ENCODE data around the gene FAM210A. TPM values are rescaled to one million over a fixed set of nuclear protein-coding genes. Genes with fewer than 3 reads are reported as not detected.
A peak's percentile ranks its signal among the peaks of the same experiment; 100 is the strongest.

Gene FAM210A
- total and polyA plus RNA-seq, 2 donors (not counting 1 experiment from before 2014, with no cell fraction given): 4.2 to 11.4 TPM

DNA sequence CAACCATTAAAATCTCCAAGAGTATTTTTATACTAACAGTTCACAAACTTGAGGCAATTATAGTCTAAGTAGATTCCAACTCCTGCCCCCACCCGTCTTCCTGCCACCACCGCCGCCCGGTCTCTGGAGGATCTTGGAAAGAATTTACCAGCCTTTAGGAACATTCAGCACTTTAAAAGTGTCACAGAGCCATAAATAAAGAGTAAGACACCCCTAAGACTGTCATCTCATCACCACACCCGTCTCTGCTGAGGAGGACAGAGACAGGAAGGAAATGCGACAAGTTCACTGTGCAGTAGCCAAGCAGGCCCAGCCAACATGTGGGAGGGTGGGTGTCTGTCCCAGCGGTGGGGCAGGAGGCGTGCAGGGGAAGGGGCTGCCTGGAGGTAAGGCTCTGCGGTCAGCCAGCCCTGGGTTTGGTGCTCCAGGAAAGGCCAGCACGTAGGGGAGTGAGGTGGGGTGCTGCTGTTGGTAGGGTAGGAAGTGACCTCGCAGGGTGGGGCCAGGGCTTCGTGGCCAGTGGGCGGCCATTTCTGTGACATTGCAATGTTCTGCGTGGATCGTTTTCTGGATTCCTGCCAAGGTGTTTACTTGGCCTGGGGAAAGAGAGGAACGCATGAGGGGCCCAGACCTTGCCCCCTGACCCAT lies 111.6 kb downstream of the FAM210A start:
- H4K20me1 ChIP-seq (ENCODE audit: control insufficient read depth, insufficient read depth, low read length, poor library complexity, severe bottlenecking): no peaks in the 10 kb centered on the region
- H3K27me3 Mint-ChIP-seq: no peaks in the 10 kb centered on the region
- H3K9ac ChIP-seq (ENCODE audit: low read length): peak overlapping the region; percentile 81
- no peaks in the 10 kb centered on the region for H3K27me3 ChIP-seq (replicated peaks in 1 of 4; ENCODE audit: control extremely low read depth in 1 of 4, control insufficient read depth in 3 of 4, insufficient read depth in 4 of 4, low read length in 3 of 4)
- H3K4me3 ChIP-seq (ENCODE audit: control extremely low read depth in 1 of 5, extremely low read depth in 1 of 5, insufficient read depth in 1 of 5, low read depth in 2 of 5, low read length in 4 of 5): peak overlapping the region in 3 of 5 experiments; percentile 9 to 71 (median 62)
- TF ChIP-seq EZH2 (IDR thresholded peaks at IDR 0.05; ENCODE audit: borderline replicate concordance, insufficient read depth, low read depth, low read length, poor library complexity, severe bottlenecking): no peak
- TF ChIP-seq, protein P1, sequence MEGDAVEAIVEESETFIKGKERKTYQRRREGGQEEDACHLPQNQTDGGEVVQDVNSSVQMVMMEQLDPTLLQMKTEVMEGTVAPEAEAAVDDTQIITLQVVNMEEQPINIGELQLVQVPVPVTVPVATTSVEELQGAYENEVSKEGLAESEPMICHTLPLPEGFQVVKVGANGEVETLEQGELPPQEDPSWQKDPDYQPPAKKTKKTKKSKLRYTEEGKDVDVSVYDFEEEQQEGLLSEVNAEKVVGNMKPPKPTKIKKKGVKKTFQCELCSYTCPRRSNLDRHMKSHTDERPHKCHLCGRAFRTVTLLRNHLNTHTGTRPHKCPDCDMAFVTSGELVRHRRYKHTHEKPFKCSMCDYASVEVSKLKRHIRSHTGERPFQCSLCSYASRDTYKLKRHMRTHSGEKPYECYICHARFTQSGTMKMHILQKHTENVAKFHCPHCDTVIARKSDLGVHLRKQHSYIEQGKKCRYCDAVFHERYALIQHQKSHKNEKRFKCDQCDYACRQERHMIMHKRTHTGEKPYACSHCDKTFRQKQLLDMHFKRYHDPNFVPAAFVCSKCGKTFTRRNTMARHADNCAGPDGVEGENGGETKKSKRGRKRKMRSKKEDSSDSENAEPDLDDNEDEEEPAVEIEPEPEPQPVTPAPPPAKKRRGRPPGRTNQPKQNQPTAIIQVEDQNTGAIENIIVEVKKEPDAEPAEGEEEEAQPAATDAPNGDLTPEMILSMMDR (IDR thresholded peaks at IDR 0.05): no peak
- H3K4me2 ChIP-seq (replicated peaks; ENCODE audit: low read depth, low read length, poor library complexity, severe bottlenecking): peak overlapping the region; percentile 94
- H3K9me3 ChIP-seq (ENCODE audit: control extremely low read depth in 1 of 3, control insufficient read depth in 2 of 3, insufficient read depth in 1 of 3, low read length in 2 of 3): no peaks in the 10 kb centered on the region
- intact Hi-C loops (cut with micrococcal nuclease): loop anchor here (1.0 to 10.0 kb wide), 6 partner anchors 16 to 730 kb away; partner anchors contain the start of genes CEP192 and PTPN2
- peaks cover 41% of the 10 kb centered on the region for H3K79me2 ChIP-seq (ENCODE audit: control insufficient read depth, insufficient read depth, low read length)
- peak overlapping the region; percentile 61 for H2AFZ ChIP-seq (ENCODE audit: insufficient read depth, low read depth, low read length, poor library complexity, severe bottlenecking)
- POLR2A ChIA-PET: interaction anchor here (1.0 kb wide), 2 partner anchors 29 to 53 kb away, joined by 5 read pairs; no protein-coding TSS in a partner anchor
- H3K4me3 Mint-ChIP-seq: peak overlapping the region; percentile 86
- H3K4me1 Mint-ChIP-seq: peaks cover 77% of the 10 kb centered on the region
- DNase-seq (peak; percentile 62), ATAC-seq (ENCODE audit: low read depth) (no peak)
- 9% methylated on average over 14 of the region's 16 CpGs for WGBS (ENCODE audit: insufficient coverage)
- H3K9me3 Mint-ChIP-seq (ENCODE audit: insufficient read depth): no peaks in the 10 kb centered on the region
- CTCF ChIA-PET: interaction anchor here (0.9 to 10.7 kb wide), 8 partner anchors 8 to 78 kb away, joined by 3 to 195 read pairs (median 6); no protein-coding TSS in a partner anchor
- peak overlapping the region; percentile 94 for H3K27ac Mint-ChIP-seq
- peaks cover 57 to 77% of the 10 kb centered on the region in 2 donors for H3K4me1 ChIP-seq (ENCODE audit: control insufficient read depth in 2 of 2, insufficient read depth in 2 of 2, low read length in 2 of 2)
- H3K36me3 ChIP-seq (replicated peaks in 1 of 2; ENCODE audit: control extremely low read depth in 1 of 2, control insufficient read depth in 1 of 2, extremely low read depth in 1 of 2, insufficient read depth in 2 of 2, low read length in 1 of 2): no peaks in the 10 kb centered on the region
- H3K27ac ChIP-seq (ENCODE audit: low read length in 2 of 2): peak overlapping the region; percentile 60 to 86
